Body of pancreas (tissue), 4 donors: ENCODE results near the gene RBM48. TPM values are rescaled to one million over a fixed set of nuclear protein-coding genes. Genes with fewer than 3 reads are reported as not detected.

Experiments
- ATAC-seq: fragments of 150-250 bp; one replicate; pipeline ENCODE4 v1.9.1; 2016
- DNase-seq, 4 donors: peaks; one replicate each; pipeline ENCODE4 v3.0.0-alpha.2; 2019
- H3K27ac ChIP-seq, 4 donors: fragments of 200-600 bp; sonication (generic); 1 replicate in 3 of 4; 2 replicates in 1 of 4; pipeline versions ENCODE4 v1.5.1 to v1.6.1; 2016 to 2019; ENCODE audit warnings: mild to moderate bottlenecking in 1 of 4, mixed read lengths in 1 of 4, moderate library complexity in 1 of 4
- H3K27me3 ChIP-seq, 2 donors: fragments of 200-600 bp; sonication (generic); one replicate each; pipeline ENCODE4 v1.6.0; 2016; ENCODE audit warnings: mild to moderate bottlenecking in 1 of 2
- H3K36me3 ChIP-seq, 2 donors: fragments of 200-600 bp; sonication (generic); replicated peaks in 1 of 2; 2 replicates each; pipeline ENCODE4 v1.5.1; 2016; ENCODE audit warnings: low read depth in 2 of 2; ENCODE audit not compliant: insufficient read depth in 1 of 2
- H3K4me1 ChIP-seq: fragments of 200-600 bp; sonication (generic); one replicate; pipeline ENCODE4 v1.6.0; 2016
- H3K4me3 ChIP-seq, 2 donors: fragments of 200-600 bp; sonication (generic); 1 replicate in 1 of 2; 2 replicates in 1 of 2; pipeline ENCODE4 v1.5.1; 2016 to 2019
- H3K9me3 ChIP-seq, 3 donors: fragments of 200-600 bp; sonication (generic); 1 replicate in 2 of 3; 2 replicates in 1 of 3; pipeline ENCODE4 v1.5.1; 2016
- CTCF ChIP-seq, 7 experiments: fragments of 450-650 bp in 4 of 7; fragments of 200-600 bp in 3 of 7; sonication (generic) in 3 of 7; IDR thresholded peaks; one replicate each; pipeline ENCODE4 v1.5.1; 2016 to 2019; ENCODE audit warnings: antibody characterized with exemption in 7 of 7
- POLR2A ChIP-seq, 3 donors: fragments of 450-650 bp; IDR thresholded peaks; one replicate each; pipeline ENCODE4 v1.6.1; 2016; ENCODE audit warnings: antibody characterized with exemption in 3 of 3, mild to moderate bottlenecking in 2 of 3
- WGBS, 2 donors: methylation state at CpG; one replicate each; pipeline ENCODE4 v1.1.5; 2017; 5-methylcytosine and 5-hydroxymethylcytosine counted together
- intact Hi-C: fragments of 100-400 bp; cut with DNase I; formaldehyde crosslinking; loops from one replicate; pipeline ENCODE4 v1.15.1; 2023
- total RNA-seq, 2 donors: library from RNA; depleted of rRNA; stranded (reverse); fragments of >200 nt; gene quantifications; one replicate each; pipeline ENCODE4 v1.1.0, GENCODE V29; 2016

Gene RBM48
- total RNA-seq, 2 donors from 2014 or later, result 9.3 to 14.2 TPM

- no peak for ATAC-seq
- peaks cover 45% of the 10 kb centered on the region for H3K4me1 ChIP-seq
- H3K27me3 ChIP-seq, result no peaks in the 10 kb centered on the region
- no peak for TF ChIP-seq POLR2A (IDR thresholded peaks at IDR 0.05)
- TF ChIP-seq CTCF (IDR thresholded peaks at IDR 0.05), result no peak
- intact Hi-C loops, result no loop called here
- H3K9me3 ChIP-seq, result no peaks in the 10 kb centered on the region
- peaks cover 13 to 19% of the 10 kb centered on the region in 2 donors for H3K36me3 ChIP-seq
- no peak overlapping the region for H3K27ac ChIP-seq
- WGBS, 2 donors, result 93 to 100% methylated on average over 1 of the region's 1 CpG
- no peak for DNase-seq
- no peak overlapping the region for H3K4me3 ChIP-seq
Measured at GRCh38 chr7:92582948-92583347, 54.4 kb downstream of the RBM48 start.

GRCh38 chr7:92584953-92585352 is 56.4 kb downstream of the RBM48 start:
- H3K27me3 ChIP-seq, result no peaks in the 10 kb centered on the region
- intact Hi-C loops, result no loop called here
- peak overlapping the region in 3 of 4 donors; percentile 35 to 56 (median 41) for H3K27ac ChIP-seq
- ATAC-seq, result no peak
- peaks cover 3 to 7% of the 10 kb centered on the region in 2 donors for H3K36me3 ChIP-seq
- H3K4me3 ChIP-seq, result no peak overlapping the region
- TF ChIP-seq POLR2A (IDR thresholded peaks at IDR 0.05), result no peak
- no peak for TF ChIP-seq CTCF (IDR thresholded peaks at IDR 0.05)
- no peaks in the 10 kb centered on the region for H3K9me3 ChIP-seq
- peaks cover 59% of the 10 kb centered on the region for H3K4me1 ChIP-seq
- no peak for DNase-seq

- peaks cover 54% of the 10 kb centered on the region for H3K4me1 ChIP-seq
- H3K9me3 ChIP-seq, result no peaks in the 10 kb centered on the region
- no peak for TF ChIP-seq CTCF (IDR thresholded peaks at IDR 0.05)
- H3K36me3 ChIP-seq, result no peaks in the 10 kb centered on the region
- no peaks in the 10 kb centered on the region for H3K27me3 ChIP-seq
- peak overlapping the region in 3 of 4 donors; percentile 1 to 56 (median 18) for H3K27ac ChIP-seq
- H3K4me3 ChIP-seq, result no peak overlapping the region
- ATAC-seq (no peak), DNase-seq (no peak)
- intact Hi-C loops, result no loop called here
Measured at GRCh38 chr7:92586403-92586802, 57.8 kb downstream of the RBM48 start.

GRCh38 chr7:92586841-92587240 is 58.2 kb downstream of the RBM48 start:
- no peak for TF ChIP-seq POLR2A (IDR thresholded peaks at IDR 0.05)
- TF ChIP-seq CTCF (IDR thresholded peaks at IDR 0.05), result no peak
- peaks cover 52% of the 10 kb centered on the region for H3K4me1 ChIP-seq

More at GRCh38 chr7:92586841-92587240, 58.2 kb downstream of the RBM48 start:
- Histone ChIP-seq H3K27ac (peak overlapping the region in 3 of 4 donors; percentile 1 to 56 (median 18)), H3K9me3 (no peaks in the 10 kb centered on the region), H3K4me3 (no peak overlapping the region), H3K36me3 (no peaks in the 10 kb centered on the region), H3K27me3 (no peaks in the 10 kb centered on the region)
- intact Hi-C loops, result no loop called here
- DNase-seq (no peak), ATAC-seq (no peak)
- 17% methylated on average over 4 of the region's 4 CpGs for WGBS, 2 donors

Other genes with a start within 250 kb of the RBM48 start
- gene GATAD1, start 81.3 kb upstream of the RBM48 start, total RNA-seq, result 10 to 100 TPM; 32.3 to 38.4 TPM
- gene ERVW-1, start 50.8 kb upstream of the RBM48 start, total RNA-seq, result not detected
- gene PEX1, start 275 bp upstream of the RBM48 start, total RNA-seq, result 10 to 100 TPM; 13.8 to 18.9 TPM
- 10 to 100 TPM; 17.1 to 25.1 TPM for gene FAM133B, start 61.6 kb downstream of the RBM48 start, total RNA-seq